HepG2 (cell line): ENCODE results near the gene ZNF155.

ENCODE experiments used
- ELF1 ChIP-seq: sonication (generic); formaldehyde crosslinking; IDR thresholded peaks from 2 replicates; pipeline ENCODE4 v1.4.0; 2020; ENCODE audit warnings: missing genetic modification reagents
- ETS1 ChIP-seq: sonication (generic); formaldehyde crosslinking; IDR thresholded peaks from 2 replicates; pipeline ENCODE4 v1.4.0; 2020; ENCODE audit warnings: missing genetic modification reagents
- JUN ChIP-seq: sonication (generic); formaldehyde crosslinking; IDR thresholded peaks from 2 replicates; pipeline ENCODE4 v1.4.0; 2020; ENCODE audit warnings: mild to moderate bottlenecking, missing genetic modification reagents
- KAT8 ChIP-seq: IDR thresholded peaks from 2 replicates; pipeline ENCODE4 v1.6.1; 2016; ENCODE audit warnings: missing genetic modification reagents, missing compliant biosample characterization
- MXI1 ChIP-seq: IDR thresholded peaks from 3 replicates; pipeline ENCODE4 v1.6.1; 2012; ENCODE audit warnings: low read depth, low read length, inconsistent platforms, borderline replicate concordance
- SMC3 ChIP-seq: IDR thresholded peaks from 2 replicates; pipeline ENCODE4 v1.6.1; 2011; ENCODE audit warnings: low read length, improper control_type of control experiment
- SOX6 ChIP-seq, 2 experiments: fragments of 450-650 bp in 1 of 2; sonication (generic) in 1 of 2; formaldehyde crosslinking in 1 of 2; IDR thresholded peaks; 2 replicates each; pipeline versions ENCODE4 v1.4.0 to v1.6.1; 2017 to 2020; ENCODE audit warnings: antibody characterized with exemption in 1 of 2, mild to moderate bottlenecking in 1 of 2, missing genetic modification reagents in 1 of 2
- TP53 ChIP-seq: sonication (generic); formaldehyde crosslinking; conservative IDR thresholded peaks from 2 replicates; pipeline ENCODE4 v1.4.0; 2020; ENCODE audit warnings: missing genetic modification reagents
- TRIM24 ChIP-seq: sonication (generic); formaldehyde crosslinking; IDR thresholded peaks from 2 replicates; pipeline ENCODE4 v1.8.0; 2022; ENCODE audit warnings: mild to moderate bottlenecking, missing genetic modification reagents
- YY1 ChIP-seq: IDR thresholded peaks from 2 replicates; pipeline ENCODE4 v1.6.1; 2011; ENCODE audit warnings: low read length, low read depth, moderate library complexity, mild to moderate bottlenecking; ENCODE audit not compliant: insufficient read depth, insufficient replicate concordance
- ZNF724P ChIP-seq: sonication (generic); formaldehyde crosslinking; IDR thresholded peaks from 2 replicates; pipeline ENCODE4 v1.8.0; 2022; ENCODE audit warnings: missing genetic modification reagents, borderline replicate concordance
- ZNF766 ChIP-seq: sonication (generic); formaldehyde crosslinking; IDR thresholded peaks from 2 replicates; pipeline ENCODE4 v1.5.0; 2020; ENCODE audit warnings: missing genetic modification reagents, borderline replicate concordance
- TF ChIP-seq, protein P1 (sequence below), 2 experiments: fragments of 450-650 bp in 1 of 2; sonication (generic) in 1 of 2; formaldehyde crosslinking in 1 of 2; IDR thresholded peaks; 2 replicates each; pipeline versions ENCODE4 v1.6.1 to v1.8.0; 2016 to 2022; ENCODE audit warnings: antibody characterized with exemption in 1 of 2, mild to moderate bottlenecking in 1 of 2, missing genetic modification reagents in 1 of 2
- TF ChIP-seq, protein P2 (sequence below): sonication (generic); formaldehyde crosslinking; IDR thresholded peaks from 2 replicates; pipeline ENCODE4 v1.5.0; 2020; ENCODE audit warnings: mild to moderate bottlenecking, missing genetic modification reagents, moderate library complexity

- TF ChIP-seq ZNF724P (CRISPR knock-in tag) (no peak), ZNF766 (CRISPR knock-in tag) (no peak), ELF1 (no peak), MXI1 (no peak), KAT8 (CRISPR knock-in tag) (no peak), SMC3 (no peak), TRIM24 (CRISPR knock-in tag) (no peak), SOX6 (IDR thresholded peaks at IDR 0.05) (no peak), SOX6 (CRISPR knock-in tag; IDR thresholded peaks at IDR 0.05) (no peak), ETS1 (CRISPR knock-in tag) (no peak), YY1 (no peak), TP53 (CRISPR knock-in tag) (no peak), JUN (CRISPR knock-in tag) (no peak)
- TF ChIP-seq, protein P1, sequence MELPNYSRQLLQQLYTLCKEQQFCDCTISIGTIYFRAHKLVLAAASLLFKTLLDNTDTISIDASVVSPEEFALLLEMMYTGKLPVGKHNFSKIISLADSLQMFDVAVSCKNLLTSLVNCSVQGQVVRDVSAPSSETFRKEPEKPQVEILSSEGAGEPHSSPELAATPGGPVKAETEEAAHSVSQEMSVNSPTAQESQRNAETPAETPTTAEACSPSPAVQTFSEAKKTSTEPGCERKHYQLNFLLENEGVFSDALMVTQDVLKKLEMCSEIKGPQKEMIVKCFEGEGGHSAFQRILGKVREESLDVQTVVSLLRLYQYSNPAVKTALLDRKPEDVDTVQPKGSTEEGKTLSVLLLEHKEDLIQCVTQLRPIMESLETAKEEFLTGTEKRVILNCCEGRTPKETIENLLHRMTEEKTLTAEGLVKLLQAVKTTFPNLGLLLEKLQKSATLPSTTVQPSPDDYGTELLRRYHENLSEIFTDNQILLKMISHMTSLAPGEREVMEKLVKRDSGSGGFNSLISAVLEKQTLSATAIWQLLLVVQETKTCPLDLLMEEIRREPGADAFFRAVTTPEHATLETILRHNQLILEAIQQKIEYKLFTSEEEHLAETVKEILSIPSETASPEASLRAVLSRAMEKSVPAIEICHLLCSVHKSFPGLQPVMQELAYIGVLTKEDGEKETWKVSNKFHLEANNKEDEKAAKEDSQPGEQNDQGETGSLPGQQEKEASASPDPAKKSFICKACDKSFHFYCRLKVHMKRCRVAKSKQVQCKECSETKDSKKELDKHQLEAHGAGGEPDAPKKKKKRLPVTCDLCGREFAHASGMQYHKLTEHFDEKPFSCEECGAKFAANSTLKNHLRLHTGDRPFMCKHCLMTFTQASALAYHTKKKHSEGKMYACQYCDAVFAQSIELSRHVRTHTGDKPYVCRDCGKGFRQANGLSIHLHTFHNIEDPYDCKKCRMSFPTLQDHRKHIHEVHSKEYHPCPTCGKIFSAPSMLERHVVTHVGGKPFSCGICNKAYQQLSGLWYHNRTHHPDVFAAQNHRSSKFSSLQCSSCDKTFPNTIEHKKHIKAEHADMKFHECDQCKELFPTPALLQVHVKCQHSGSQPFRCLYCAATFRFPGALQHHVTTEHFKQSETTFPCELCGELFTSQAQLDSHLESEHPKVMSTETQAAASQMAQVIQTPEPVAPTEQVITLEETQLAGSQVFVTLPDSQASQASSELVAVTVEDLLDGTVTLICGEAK (IDR thresholded peaks at IDR 0.05), result no peak
- TF ChIP-seq, protein P1 (CRISPR knock-in tag; IDR thresholded peaks at IDR 0.05), result no peak
- TF ChIP-seq, protein P2, sequence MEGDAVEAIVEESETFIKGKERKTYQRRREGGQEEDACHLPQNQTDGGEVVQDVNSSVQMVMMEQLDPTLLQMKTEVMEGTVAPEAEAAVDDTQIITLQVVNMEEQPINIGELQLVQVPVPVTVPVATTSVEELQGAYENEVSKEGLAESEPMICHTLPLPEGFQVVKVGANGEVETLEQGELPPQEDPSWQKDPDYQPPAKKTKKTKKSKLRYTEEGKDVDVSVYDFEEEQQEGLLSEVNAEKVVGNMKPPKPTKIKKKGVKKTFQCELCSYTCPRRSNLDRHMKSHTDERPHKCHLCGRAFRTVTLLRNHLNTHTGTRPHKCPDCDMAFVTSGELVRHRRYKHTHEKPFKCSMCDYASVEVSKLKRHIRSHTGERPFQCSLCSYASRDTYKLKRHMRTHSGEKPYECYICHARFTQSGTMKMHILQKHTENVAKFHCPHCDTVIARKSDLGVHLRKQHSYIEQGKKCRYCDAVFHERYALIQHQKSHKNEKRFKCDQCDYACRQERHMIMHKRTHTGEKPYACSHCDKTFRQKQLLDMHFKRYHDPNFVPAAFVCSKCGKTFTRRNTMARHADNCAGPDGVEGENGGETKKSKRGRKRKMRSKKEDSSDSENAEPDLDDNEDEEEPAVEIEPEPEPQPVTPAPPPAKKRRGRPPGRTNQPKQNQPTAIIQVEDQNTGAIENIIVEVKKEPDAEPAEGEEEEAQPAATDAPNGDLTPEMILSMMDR (CRISPR knock-in tag), result no peak
Measured at GRCh38 chr19:43936188-43936587, 47.8 kb upstream of the ZNF155 start.
